Spinal cord (tissue), 10 donors: ENCODE results near the gene PRPF31. TPM values are rescaled to one million over a fixed set of nuclear protein-coding genes. Genes with fewer than 3 reads are reported as not detected.
A peak's percentile ranks its signal among the peaks of the same experiment; 100 is the strongest.

Experiments used
- DNase-seq, 6 donors: peaks; one replicate each; pipeline versions ENCODE4 v3.0.0 to v3.0.0-alpha.2; 2013 to 2015; ENCODE audit warnings: low spot score in 6 of 6, low read depth in 4 of 6
- H3K27ac ChIP-seq: one replicate; pipeline ENCODE4 v1.5.1; 2013; ENCODE audit warnings: low read depth, low read length, control low read depth
- H3K27me3 ChIP-seq: one replicate; pipeline ENCODE4 v1.6.1; 2013; ENCODE audit warnings: low read length; ENCODE audit not compliant: control insufficient read depth, insufficient read depth
- H3K36me3 ChIP-seq: one replicate; pipeline ENCODE4 v1.6.1; 2013; ENCODE audit warnings: low read length; ENCODE audit not compliant: control insufficient read depth, insufficient read depth
- H3K4me1 ChIP-seq: one replicate; pipeline ENCODE4 v1.6.1; 2013; ENCODE audit warnings: low read length; ENCODE audit not compliant: control insufficient read depth, insufficient read depth
- H3K4me3 ChIP-seq: one replicate; pipeline ENCODE4 v1.5.1; 2013; ENCODE audit warnings: low read depth, low read length, control low read depth
- H3K9me3 ChIP-seq: one replicate; pipeline ENCODE4 v1.6.1; 2013; ENCODE audit warnings: low read length; ENCODE audit not compliant: control insufficient read depth, insufficient read depth
- WGBS: methylation state at CpG from one replicate; pipeline ENCODE4 v1.1.5; 2013; ENCODE audit warnings: missing lambda C conversion rate; ENCODE audit not compliant: insufficient coverage; 5-methylcytosine and 5-hydroxymethylcytosine counted together
- long read RNA-seq, 4 donors: transcript quantifications; one replicate each; lab custom pipeline, GENCODE V29; 2026
- polyA plus RNA-seq, 2 donors: library from polyadenylated mRNA; unstranded; fragments of 120-200 nt; gene quantifications; one replicate each; pipeline ENCODE4 v1.2.1, GENCODE V29; 2013; ENCODE audit not compliant: insufficient read length in 2 of 2
- total RNA-seq, 2 donors: library from RNA; depleted of rRNA in 1 of 2; stranded (reverse); fragments of 120-200 nt in 1 of 2; fragments of >200 nt in 1 of 2; gene quantifications; one replicate each; pipeline versions ENCODE4 v1.2.3 to v1.2.4, GENCODE V29; 2013 to 2014
- donor health status: healthy.

PRPF31 gene
- 10 to 100 TPM; 26.9 to 54.4 TPM for total RNA-seq
- 10 to 100 TPM; 69.9 to 72.4 TPM for polyA plus RNA-seq
- long read RNA-seq, donor 1, transcript PRPF31-201 (14 exons, 2,126 nt) = major isoform, 15 of 27 reads
- long read RNA-seq, donor 1, partial matches to known transcripts = 10 of 27 reads
- long read RNA-seq, donor 1, other reads (novel, unspliced or antisense) = 0 of 27 reads
- long read RNA-seq, donor 2, transcript PRPF31-201 (14 exons, 2,126 nt) = major isoform, 7 of 15 reads
- long read RNA-seq, donor 2, partial matches to known transcripts = 7 of 15 reads
- long read RNA-seq, donor 2, other reads (novel, unspliced or antisense) = 0 of 15 reads
- long read RNA-seq, donor 3, transcript PRPF31-201 (14 exons, 2,126 nt) = major isoform, 8 of 8 reads
- long read RNA-seq, donor 3, partial matches to known transcripts = 0 of 8 reads
- long read RNA-seq, donor 3, other reads (novel, unspliced or antisense) = 0 of 8 reads
- long read RNA-seq, donor 4, transcript PRPF31-201 (14 exons, 2,126 nt) = major isoform, 13 of 20 reads
- long read RNA-seq, donor 4, partial matches to known transcripts = 5 of 20 reads
- long read RNA-seq, donor 4, other reads (novel, unspliced or antisense) = 0 of 20 reads

- Histone ChIP-seq H3K27ac (peak within 1 kb of the TSS; percentile 94), H3K9me3 (no peaks in the 10 kb centered on the region), H3K27me3 (no peaks in the 10 kb centered on the region), H3K4me1 (peaks cover 23% of the 10 kb centered on the region), H3K36me3 (peaks cover 54% of the 10 kb centered on the region), H3K4me3 (peak within 1 kb of the TSS; percentile 89)
- peak; percentile 98 to 100 (median 100) for DNase-seq
- 0% methylated on average over 51 of the region's 60 CpGs for WGBS
These were observed at the start of gene PRPF31, which contains the start of gene TFPT for GRCh38 chr19:54115109-54116063. Gene PRPF31, plus strand, starts transcription at chr19:54115754. Its CDS starts 2,525 bp downstream, at chr19:54118279. Gene TFPT, minus strand, starts transcription at chr19:54115657. Its CDS starts 388 bp downstream, at chr19:54115269.

GRCh38 chr19:54069470-54069869, 46.1 kb upstream of the PRPF31 start:
- no peak overlapping the region for H3K4me3 ChIP-seq
- no peaks in the 10 kb centered on the region for H3K9me3 ChIP-seq
- H3K4me1 ChIP-seq = no peaks in the 10 kb centered on the region
- H3K27ac ChIP-seq = no peak overlapping the region
- no peaks in the 10 kb centered on the region for H3K36me3 ChIP-seq
- WGBS = 54% methylated on average over 5 of the region's 5 CpGs
- H3K27me3 ChIP-seq = no peaks in the 10 kb centered on the region
- DNase-seq = no peak

- DNase-seq = no peak
- Histone ChIP-seq H3K27ac (no peak overlapping the region), H3K4me1 (no peaks in the 10 kb centered on the region), H3K27me3 (no peaks in the 10 kb centered on the region), H3K36me3 (no peaks in the 10 kb centered on the region), H3K9me3 (no peaks in the 10 kb centered on the region), H3K4me3 (no peak overlapping the region)
- WGBS = 93% methylated on average over 9 of the region's 10 CpGs
These were observed 41.7 kb upstream of the PRPF31 start for GRCh38 chr19:54073829-54074228.

GRCh38 chr19:54074851-54075250, 40.7 kb upstream of the PRPF31 start:
- H3K4me1 ChIP-seq = no peaks in the 10 kb centered on the region

GRCh38 chr19:54077334-54077733, 38.2 kb upstream of the PRPF31 start:
- H3K4me1 ChIP-seq = no peaks in the 10 kb centered on the region
- no CpG with 5 or more reads among the region's 5 CpGs for WGBS
- H3K4me3 ChIP-seq = no peak overlapping the region
- no peaks in the 10 kb centered on the region for H3K36me3 ChIP-seq
- DNase-seq = no peak
- no peak overlapping the region for H3K27ac ChIP-seq
- H3K9me3 ChIP-seq = peaks cover 3% of the 10 kb centered on the region
- no peaks in the 10 kb centered on the region for H3K27me3 ChIP-seq

More at GRCh38 chr19:54074851-54075250, 40.7 kb upstream of the PRPF31 start:
- WGBS = 43% methylated on average over 5 of the region's 9 CpGs
- Histone ChIP-seq H3K27me3 (no peaks in the 10 kb centered on the region), H3K4me3 (no peak overlapping the region), H3K36me3 (no peaks in the 10 kb centered on the region), H3K27ac (no peak overlapping the region), H3K9me3 (no peaks in the 10 kb centered on the region)
- DNase-seq = no peak

GRCh38 chr19:54081032-54081431, 34.5 kb upstream of the PRPF31 start, which contains the start of gene TARM1:
Gene TARM1, minus strand, starts transcription at chr19:54081365. Its CDS starts 25 bp downstream, at chr19:54081340.
- no peaks in the 10 kb centered on the region for H3K36me3 ChIP-seq
- no peak for DNase-seq
- no peaks in the 10 kb centered on the region for H3K27me3 ChIP-seq
- no peak within 1 kb of the TSS for H3K27ac ChIP-seq
- WGBS = 84% methylated on average over 3 of the region's 7 CpGs
- H3K4me3 ChIP-seq = no peak within 1 kb of the TSS
- H3K4me1 ChIP-seq = no peaks in the 10 kb centered on the region
- H3K9me3 ChIP-seq = peaks cover 3% of the 10 kb centered on the region

- no peak for DNase-seq
- H3K36me3 ChIP-seq = no peaks in the 10 kb centered on the region
- no peak overlapping the region for H3K4me3 ChIP-seq
- peaks cover 3% of the 10 kb centered on the region for H3K9me3 ChIP-seq
- no peaks in the 10 kb centered on the region for H3K27me3 ChIP-seq
- no peak overlapping the region for H3K27ac ChIP-seq
- 84% methylated on average over 3 of the region's 3 CpGs for WGBS
- H3K4me1 ChIP-seq = no peaks in the 10 kb centered on the region
These were observed 31.1 kb upstream of the PRPF31 start for GRCh38 chr19:54084410-54084809.

- Histone ChIP-seq H3K27me3 (peaks cover 21% of the 10 kb centered on the region), H3K4me1 (peaks cover 13% of the 10 kb centered on the region), H3K9me3 (no peaks in the 10 kb centered on the region), H3K36me3 (no peaks in the 10 kb centered on the region), H3K27ac (no peak overlapping the region), H3K4me3 (no peak overlapping the region)
- 78% methylated on average over 15 of the region's 17 CpGs for WGBS
- DNase-seq = no peak
These were observed 21.0 kb upstream of the PRPF31 start for GRCh38 chr19:54094426-54095000.
